Measurements from ENCODE around the gene RUNX2.

Gene RUNX2

DNA sequence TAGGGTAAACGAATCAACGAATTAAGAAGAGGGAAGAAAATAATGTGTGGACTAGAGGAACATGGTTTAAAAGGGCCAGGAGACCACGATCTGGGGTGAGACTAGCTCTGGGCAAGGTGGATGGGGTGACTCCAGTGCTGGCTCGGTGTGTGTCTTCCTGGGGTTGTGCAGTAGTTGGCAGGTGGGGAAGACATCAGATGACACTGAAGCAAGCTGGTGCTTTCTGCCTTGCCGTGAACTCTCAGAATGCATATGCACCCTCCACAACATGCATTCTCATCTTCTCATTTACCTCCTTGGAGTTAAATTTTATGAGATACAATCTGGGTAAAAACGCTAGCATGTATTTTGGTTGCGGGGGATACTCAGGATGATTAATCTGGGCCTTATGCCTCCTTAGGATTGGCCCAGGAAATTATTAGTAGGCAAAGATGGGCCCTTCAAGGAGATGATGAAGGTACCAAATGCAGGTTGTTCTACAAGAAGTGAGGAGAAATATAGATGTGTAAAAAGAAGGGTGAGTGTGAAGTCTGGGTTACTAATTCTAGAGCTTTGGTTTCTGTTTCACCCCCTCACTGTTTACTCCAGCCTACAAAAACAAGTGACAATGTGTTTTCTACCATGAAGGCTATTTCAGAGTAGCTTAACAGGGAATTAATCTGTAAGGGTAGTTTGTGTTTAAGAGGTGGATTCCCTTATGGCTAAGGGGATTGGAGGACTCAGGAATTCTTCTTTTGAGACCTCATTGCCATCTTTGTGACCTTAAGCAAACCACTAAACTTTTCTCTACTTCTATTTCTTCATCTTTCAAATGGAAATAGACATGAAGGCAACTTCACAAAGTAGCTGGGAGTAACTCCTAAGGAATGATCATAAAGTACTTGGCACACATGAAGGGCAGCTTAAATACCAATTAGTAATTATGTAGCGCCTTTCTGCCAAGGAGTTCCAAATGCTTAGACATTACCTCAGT, 120.6 kb downstream of the RUNX2 start:
- no peak for TF ChIP-seq CTCF (IDR thresholded peaks at IDR 0.05; ENCODE audit: low read depth, low read length)
- DNase-seq (ENCODE audit: extremely low read depth, low read depth), result no peak

GRCh38 chr6:45450132-45450531, 122.0 kb downstream of the RUNX2 start:
- no peak for DNase-seq (ENCODE audit: extremely low read depth, low read depth)
- TF ChIP-seq CTCF (IDR thresholded peaks at IDR 0.05; ENCODE audit: low read depth, low read length), result no peak

- no peak for TF ChIP-seq CTCF (IDR thresholded peaks at IDR 0.05; ENCODE audit: low read depth, low read length)
- no peak for DNase-seq (ENCODE audit: extremely low read depth, low read depth)
These were observed 122.7 kb downstream of the RUNX2 start for GRCh38 chr6:45450831-45451230.

DNA sequence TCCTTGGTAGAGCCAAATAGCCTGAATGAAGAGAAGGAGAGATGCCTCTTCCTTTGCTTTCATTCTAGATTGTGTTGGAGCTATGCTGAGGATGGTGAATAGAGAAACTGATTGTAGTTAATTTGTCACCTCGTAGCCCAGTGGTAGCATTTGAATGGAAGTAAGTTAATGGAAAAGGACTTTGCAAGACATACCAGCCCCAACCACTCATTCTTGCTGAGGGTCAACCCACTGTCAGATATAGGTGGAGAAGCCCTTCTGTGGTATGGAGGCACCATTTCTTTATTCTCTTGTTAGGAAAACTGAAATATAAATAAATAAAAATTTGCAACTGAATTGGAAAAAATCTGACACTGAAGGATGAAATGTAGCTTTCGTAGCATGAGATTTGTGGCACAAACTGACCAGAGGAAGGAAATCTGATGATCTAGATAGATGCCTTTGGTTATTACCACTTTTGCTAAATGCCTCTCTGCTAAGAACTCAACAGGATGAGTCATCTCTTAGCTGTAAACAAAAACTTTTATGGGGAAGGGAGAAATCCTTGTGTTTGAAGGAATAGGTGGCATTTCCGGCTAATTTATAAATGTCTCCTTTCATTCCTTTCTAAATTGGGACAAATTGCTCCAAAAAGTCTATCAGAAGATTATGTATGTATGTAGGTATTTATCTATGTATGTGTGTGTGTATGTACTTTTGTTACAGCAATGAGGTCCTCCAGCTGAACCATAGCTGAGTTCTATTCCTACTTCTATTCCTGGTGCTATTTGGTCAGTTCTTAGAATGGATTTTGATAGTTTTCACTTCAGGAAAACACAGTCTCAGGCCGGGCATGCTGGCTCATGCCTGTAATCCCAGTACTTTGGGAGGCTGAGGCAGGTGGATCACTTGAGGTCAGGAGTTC, 126.1 kb downstream of the RUNX2 start:
- TF ChIP-seq CTCF (IDR thresholded peaks at IDR 0.05; ENCODE audit: low read depth, low read length), result no peak
- no peak for DNase-seq (ENCODE audit: extremely low read depth, low read depth)

DNA sequence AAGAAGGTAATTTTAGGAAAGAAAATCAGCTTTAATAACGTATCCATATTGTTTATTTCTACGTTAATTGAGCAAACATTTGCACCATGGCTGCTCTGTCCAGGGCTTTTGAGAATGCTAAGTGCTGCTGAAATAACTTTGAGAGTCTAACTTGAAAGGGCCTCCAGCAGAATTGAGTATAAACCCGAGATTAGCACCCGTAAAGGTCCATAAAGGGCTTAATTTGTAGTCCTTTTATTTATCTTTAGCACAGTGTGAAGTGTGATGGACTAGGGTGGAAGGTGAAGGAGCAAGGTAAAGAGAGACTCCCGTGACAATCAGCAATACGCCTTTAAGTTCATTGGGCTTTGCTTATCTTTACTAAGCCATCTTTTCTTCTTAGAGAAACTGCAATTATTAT, 127.3 kb downstream of the RUNX2 start:
- TF ChIP-seq CTCF (IDR thresholded peaks at IDR 0.05; ENCODE audit: low read depth, low read length), result no peak
- DNase-seq (ENCODE audit: extremely low read depth, low read depth), result no peak

DNA sequence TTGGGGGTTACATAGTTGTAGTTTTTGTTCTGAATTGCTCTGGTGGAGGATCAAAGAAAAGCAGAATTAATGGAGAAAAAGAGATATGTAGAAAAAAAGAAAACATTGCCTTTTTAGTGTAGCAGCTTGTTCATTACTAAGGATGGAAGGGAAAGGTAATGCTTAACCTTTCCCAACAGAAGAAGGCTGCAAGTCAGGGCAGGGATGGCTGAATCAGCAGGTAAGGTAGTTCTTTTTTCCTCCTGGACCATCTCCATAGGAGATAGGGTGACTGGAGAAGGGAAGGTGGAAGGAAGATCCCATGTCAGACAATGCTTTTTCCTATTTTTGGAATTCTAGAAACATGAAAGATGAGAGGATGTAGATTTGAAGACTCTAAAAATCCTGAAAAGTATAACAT, 129.0 kb downstream of the RUNX2 start:
- no peak for TF ChIP-seq CTCF (IDR thresholded peaks at IDR 0.05; ENCODE audit: low read depth, low read length)
- DNase-seq (ENCODE audit: extremely low read depth, low read depth), result no peak

DNA sequence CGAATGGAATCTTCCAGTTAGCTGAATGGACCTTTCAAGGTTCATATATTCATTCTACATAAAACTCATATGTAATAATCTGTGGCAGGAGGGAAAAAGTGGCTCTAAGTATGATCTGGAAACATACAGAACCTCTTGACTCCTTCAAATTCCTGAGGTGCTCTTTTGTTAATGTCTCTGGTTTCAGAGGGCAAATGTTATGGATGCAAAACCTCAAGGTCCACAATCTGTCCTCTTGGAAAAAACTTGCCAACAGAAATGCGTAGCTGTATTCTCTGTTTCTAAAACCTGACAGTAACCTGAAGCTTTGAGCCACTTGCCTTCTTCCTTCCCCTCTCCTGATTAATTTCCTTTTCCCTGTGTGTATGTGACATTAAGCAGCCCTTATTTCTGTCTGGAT, 130.5 kb downstream of the RUNX2 start:
- no peak for TF ChIP-seq CTCF (IDR thresholded peaks at IDR 0.05; ENCODE audit: low read depth, low read length)
- DNase-seq (ENCODE audit: extremely low read depth, low read depth), result no peak
